ENCODE results near the gene KLRF1. TPM values are rescaled to one million over a fixed set of nuclear protein-coding genes. Genes with fewer than 3 reads are reported as not detected.

The KLRF1 gene
- total RNA-seq, 5 donors from 2014 or later (not counting 1 experiment from before 2014, with no cell fraction given) = 0.35 to 24.8 (median 0.95) TPM

DNA sequence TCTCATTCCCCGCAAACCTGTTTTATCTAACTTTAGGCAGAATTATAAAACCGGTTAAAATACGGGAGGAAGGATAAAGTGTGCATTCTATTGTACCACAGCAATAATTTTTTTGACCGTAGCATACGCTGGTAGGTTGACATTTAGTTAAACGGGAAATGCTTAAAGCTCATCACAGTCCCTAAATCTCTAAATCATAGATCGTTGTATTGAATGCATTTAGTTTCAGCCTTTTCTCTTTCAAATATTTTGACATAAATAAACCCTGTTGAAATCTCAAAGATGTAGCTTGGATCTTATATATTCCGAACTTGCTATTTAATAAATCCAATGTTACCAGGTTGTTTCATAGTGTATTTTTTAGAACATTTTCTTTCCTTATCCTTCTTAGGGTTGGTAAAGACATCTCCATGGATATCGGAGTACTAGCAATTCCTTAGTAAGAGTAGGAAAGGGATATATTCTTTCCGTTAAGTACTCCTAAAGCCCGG lies 41.1 kb downstream of the KLRF1 start:
- peaks cover 6 to 10% (median 10%) of the 10 kb centered on the region in 3 donors for H3K9me3 Mint-ChIP-seq
- peaks cover 22% of the 10 kb centered on the region for H3K36me3 Mint-ChIP-seq
- H3K27ac Mint-ChIP-seq = peak overlapping the region; percentile 99
- Histone ChIP-seq H3K4me1 (ENCODE audit: control insufficient read depth in 1 of 2, extremely low read depth in 1 of 2, insufficient read depth in 2 of 2, low read length in 2 of 2) (peaks cover 7 to 17% of the 10 kb centered on the region in 2 experiments), H3K27me3 (replicated peaks in 1 of 2; ENCODE audit: control insufficient read depth in 2 of 2, extremely low read depth in 1 of 2, insufficient read depth in 2 of 2, low read length in 1 of 2) (no peaks in the 10 kb centered on the region), H3K9me3 (peaks cover 3% of the 10 kb centered on the region), H3K27ac (ENCODE audit: low read length) (peak overlapping the region; percentile 96), H3K36me3 (ENCODE audit: control insufficient read depth in 2 of 2, extremely low read depth in 1 of 2, insufficient read depth in 1 of 2, low read length in 1 of 2) (no peaks in the 10 kb centered on the region), H3K4me3 (ENCODE audit: control insufficient read depth in 1 of 2, extremely low read depth in 1 of 2, low read length in 1 of 2) (peak overlapping the region; percentile 56 to 59)
- DNase-seq (peak in 1 of 35 experiments; percentile 42), ATAC-seq (replicated peaks in 1 of 4) (peak in 2 of 4 experiments; percentile 27 to 32)
- CTCF ChIA-PET = interaction anchor here (0.5 to 3.1 kb wide), 5 partner anchors 9 to 160 kb away, joined by 3 to 24 read pairs (median 5); no protein-coding TSS in a partner anchor
- peak overlapping the region; percentile 89 to 96 (median 93) for H3K4me3 Mint-ChIP-seq
- no peaks in the 10 kb centered on the region for H3K27me3 Mint-ChIP-seq
- H3K4me1 Mint-ChIP-seq = peaks cover 36 to 59% (median 42%) of the 10 kb centered on the region in 3 donors
- WGBS (ENCODE audit: insufficient coverage) = no CpG with 5 or more reads among the region's 11 CpGs
- POLR2A ChIA-PET = interaction anchor here (0.6 to 2.0 kb wide), 8 partner anchors 11 to 147 kb away, joined by 3 to 9 read pairs (median 4); partner anchors contain the start of gene CD69 (in 1 of the 2)

DNA sequence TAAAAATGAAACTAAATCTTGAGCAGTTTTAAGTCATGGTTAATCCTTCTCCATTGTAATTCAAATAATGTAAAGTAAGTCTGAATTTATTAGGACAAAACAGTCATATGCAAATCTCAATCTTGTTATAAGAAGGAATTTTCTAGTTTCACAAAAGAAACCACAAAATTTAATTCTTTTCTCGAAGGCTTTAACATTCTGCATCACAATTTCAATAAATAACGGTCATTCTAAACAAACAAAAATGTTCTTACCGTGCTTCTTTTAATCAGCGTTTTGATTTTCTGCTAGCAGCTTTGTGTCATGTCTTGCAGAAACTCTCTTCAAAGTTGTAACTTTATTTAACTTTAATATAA lies 41.6 kb downstream of the KLRF1 start:
- H3K9me3 ChIP-seq = no peaks in the 10 kb centered on the region
- H3K4me3 ChIP-seq (ENCODE audit: control insufficient read depth in 1 of 2, extremely low read depth in 1 of 2, low read length in 1 of 2) = peak overlapping the region; percentile 56 to 59
- peak overlapping the region; percentile 96 for H3K27ac ChIP-seq (ENCODE audit: low read length)
- Mint-ChIP-seq H3K4me1 (peaks cover 30 to 54% (median 36%) of the 10 kb centered on the region in 3 donors), H3K9me3 (peaks cover 0 to 4% (median 4%) of the 10 kb centered on the region in 3 donors), H3K27me3 (no peaks in the 10 kb centered on the region), H3K4me3 (peak overlapping the region; percentile 89 to 96 (median 93)), H3K27ac (peak overlapping the region; percentile 99), H3K36me3 (peaks cover 16% of the 10 kb centered on the region)
- ChIA-PET POLR2A (interaction anchor here (0.6 to 2.0 kb wide), 6 partner anchors 14 to 128 kb away, joined by 3 to 7 read pairs (median 4); partner anchors contain the start of gene CD69 (in 1 of the 2)), CTCF (interaction anchor here (0.5 to 3.1 kb wide), 5 partner anchors 55 to 161 kb away, joined by 3 to 24 read pairs (median 5); no protein-coding TSS in a partner anchor)
- no peaks in the 10 kb centered on the region for H3K36me3 ChIP-seq (ENCODE audit: control insufficient read depth in 2 of 2, extremely low read depth in 1 of 2, insufficient read depth in 1 of 2, low read length in 1 of 2)
- no peaks in the 10 kb centered on the region for H3K27me3 ChIP-seq (replicated peaks in 1 of 2; ENCODE audit: control insufficient read depth in 2 of 2, extremely low read depth in 1 of 2, insufficient read depth in 2 of 2, low read length in 1 of 2)
- ATAC-seq (replicated peaks in 1 of 4) (no peak), DNase-seq (no peak)
- 0% methylated on average over 1 of the region's 4 CpGs for WGBS (ENCODE audit: insufficient coverage)
- peaks cover 7 to 17% of the 10 kb centered on the region in 2 experiments for H3K4me1 ChIP-seq (ENCODE audit: control insufficient read depth in 1 of 2, extremely low read depth in 1 of 2, insufficient read depth in 2 of 2, low read length in 2 of 2)

DNA sequence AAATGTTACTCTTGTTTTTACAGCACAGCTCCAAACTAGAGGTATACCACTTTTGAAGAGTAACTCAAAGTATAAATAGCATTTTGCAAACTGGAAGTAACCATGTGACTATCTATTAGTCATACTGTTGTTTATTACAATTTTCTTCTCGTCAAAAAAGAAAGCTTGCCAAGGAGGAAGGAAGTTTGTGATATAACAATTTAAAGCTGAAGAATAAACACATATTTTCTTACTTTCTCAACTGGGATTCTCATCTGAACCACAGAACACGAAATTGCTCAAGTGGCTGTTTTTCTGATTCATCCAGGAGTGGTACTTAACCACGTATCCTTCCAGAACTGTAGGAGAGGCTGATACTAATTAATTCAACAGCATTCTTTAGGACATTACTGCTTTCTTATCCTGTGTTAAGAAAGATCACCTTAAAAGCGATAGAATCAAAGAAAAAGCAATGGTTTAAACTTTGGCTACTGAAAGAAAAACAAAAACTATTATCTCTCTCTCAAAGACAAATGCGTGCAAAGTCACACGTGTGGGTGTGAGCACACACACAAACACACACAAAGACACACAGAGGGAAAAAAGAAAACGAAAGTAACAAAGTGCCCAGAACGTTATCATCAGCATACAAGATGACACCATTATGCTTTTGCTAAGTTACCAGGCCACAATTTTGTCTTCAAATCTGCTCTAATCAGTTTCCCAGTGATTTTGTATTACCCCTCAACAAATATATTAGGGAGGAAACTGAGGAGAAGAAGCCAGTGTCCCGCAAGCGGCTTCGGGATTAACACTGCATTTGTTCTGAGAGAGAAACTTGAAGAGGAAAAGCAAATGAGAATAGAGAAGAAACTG lies 42.3 kb downstream of the KLRF1 start, which contains the start of gene CLEC2B:
Gene CLEC2B, minus strand, starts transcription at position 48 of the 855 bp plus-strand sequence.
- Mint-ChIP-seq H3K36me3 (peaks cover 10% of the 10 kb centered on the region), H3K4me1 (peaks cover 25 to 48% (median 30%) of the 10 kb centered on the region in 3 donors), H3K4me3 (peak within 1 kb of the TSS; percentile 89 to 96 (median 93)), H3K27me3 (no peaks in the 10 kb centered on the region), H3K27ac (peak within 1 kb of the TSS; percentile 99), H3K9me3 (no peaks in the 10 kb centered on the region)
- Histone ChIP-seq H3K4me1 (ENCODE audit: control insufficient read depth in 1 of 2, extremely low read depth in 1 of 2, insufficient read depth in 2 of 2, low read length in 2 of 2) (peaks cover 7 to 17% of the 10 kb centered on the region in 2 experiments), H3K27me3 (replicated peaks in 1 of 2; ENCODE audit: control insufficient read depth in 2 of 2, extremely low read depth in 1 of 2, insufficient read depth in 2 of 2, low read length in 1 of 2) (no peaks in the 10 kb centered on the region), H3K27ac (ENCODE audit: low read length) (peak within 1 kb of the TSS; percentile 96), H3K4me3 (ENCODE audit: control insufficient read depth in 1 of 2, extremely low read depth in 1 of 2, low read length in 1 of 2) (peak within 1 kb of the TSS; percentile 56 to 59), H3K9me3 (no peaks in the 10 kb centered on the region), H3K36me3 (ENCODE audit: control insufficient read depth in 2 of 2, extremely low read depth in 1 of 2, insufficient read depth in 1 of 2, low read length in 1 of 2) (no peaks in the 10 kb centered on the region)
- ATAC-seq (replicated peaks in 1 of 4) (peak; percentile 71 to 72 (median 72)), DNase-seq (peak in 12 of 35 experiments; percentile 11 to 75 (median 20))
- ChIA-PET POLR2A (interaction anchor here (0.6 to 1.6 kb wide), 6 partner anchors 73 to 1933 kb away, joined by 3 to 4 read pairs (median 4); partner anchors contain the start of gene CD69 (in 1 of the 2)), CTCF (interaction anchor here in 1 of 2 donors (0.6 to 3.1 kb wide), 4 partner anchors 55 to 119 kb away, joined by 3 to 24 read pairs (median 7); no protein-coding TSS in a partner anchor)
- no CpG with 5 or more reads among the region's 11 CpGs for WGBS (ENCODE audit: insufficient coverage)

DNA sequence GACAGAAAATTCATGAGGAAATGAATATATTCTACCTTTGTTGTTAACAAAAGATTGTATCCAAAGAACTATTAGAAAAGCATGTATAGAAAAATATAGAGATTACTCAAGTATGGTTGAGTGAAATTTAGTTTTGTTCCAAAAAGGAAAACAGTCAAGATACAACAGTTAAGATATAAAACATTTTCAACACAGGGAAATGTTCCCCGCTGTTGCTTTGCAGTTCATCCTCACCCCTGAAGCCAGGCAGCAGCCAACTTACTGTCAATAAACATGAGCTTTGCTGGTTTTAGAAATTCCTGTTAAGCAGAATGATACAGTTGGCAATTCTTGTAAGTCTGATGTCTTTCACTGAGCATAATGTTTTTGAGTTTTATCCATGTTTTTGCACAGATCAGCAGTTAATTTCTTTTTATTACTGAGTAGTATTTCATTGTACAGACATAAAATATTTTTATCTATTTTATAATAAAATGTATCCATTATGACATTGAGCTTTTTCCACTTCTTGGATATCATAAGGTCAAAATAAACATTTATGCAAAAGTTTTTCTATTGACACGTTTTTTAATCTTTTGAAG lies 43.1 kb downstream of the KLRF1 start:
- Mint-ChIP-seq H3K27ac (peak overlapping the region; percentile 99), H3K4me3 (peak overlapping the region; percentile 89 to 96 (median 93)), H3K36me3 (peaks cover 7% of the 10 kb centered on the region), H3K9me3 (no peaks in the 10 kb centered on the region), H3K4me1 (peaks cover 21 to 39% (median 24%) of the 10 kb centered on the region in 3 donors), H3K27me3 (no peaks in the 10 kb centered on the region)
- POLR2A ChIA-PET = interaction anchor here (0.5 to 0.7 kb wide), 3 partner anchors 57 to 1779 kb away, joined by 3 to 5 read pairs (median 3); partner anchors contain the start of gene ETV6 (in 1 of the 2)
- Histone ChIP-seq H3K27ac (ENCODE audit: low read length) (peak overlapping the region; percentile 96), H3K4me1 (ENCODE audit: control insufficient read depth in 1 of 2, extremely low read depth in 1 of 2, insufficient read depth in 2 of 2, low read length in 2 of 2) (peaks cover 3 to 14% of the 10 kb centered on the region in 2 experiments), H3K9me3 (no peaks in the 10 kb centered on the region), H3K36me3 (ENCODE audit: control insufficient read depth in 2 of 2, extremely low read depth in 1 of 2, insufficient read depth in 1 of 2, low read length in 1 of 2) (no peaks in the 10 kb centered on the region), H3K27me3 (replicated peaks in 1 of 2; ENCODE audit: control insufficient read depth in 2 of 2, extremely low read depth in 1 of 2, insufficient read depth in 2 of 2, low read length in 1 of 2) (no peaks in the 10 kb centered on the region), H3K4me3 (ENCODE audit: control insufficient read depth in 1 of 2, extremely low read depth in 1 of 2, low read length in 1 of 2) (peak overlapping the region; percentile 56 to 59)
- no CpG with 5 or more reads among the region's 2 CpGs for WGBS (ENCODE audit: insufficient coverage)
- CTCF ChIA-PET = no interaction called here
- ATAC-seq (replicated peaks in 1 of 4) = no peak
- peak in 1 of 35 experiments; percentile 42 for DNase-seq

DNA sequence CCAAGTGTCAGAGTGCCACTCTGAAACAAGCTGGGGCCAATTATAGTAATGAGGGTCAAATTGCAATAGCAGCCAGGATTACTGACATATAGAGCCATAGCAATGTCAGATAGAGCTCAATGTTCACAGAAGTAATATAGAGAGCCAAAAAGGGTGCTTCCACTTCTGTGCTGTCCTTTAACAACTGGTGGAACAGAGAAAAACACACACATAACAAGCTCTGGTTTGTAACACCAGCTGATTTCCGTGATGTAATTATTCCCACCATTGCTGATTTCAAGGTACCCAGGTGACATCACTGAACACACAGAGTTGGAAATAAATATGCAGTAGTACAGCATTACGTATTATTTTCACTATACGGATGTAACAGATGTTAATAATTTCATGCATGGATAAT lies 44.9 kb downstream of the KLRF1 start:
- no CpG with 5 or more reads among the region's 3 CpGs for WGBS (ENCODE audit: insufficient coverage)
- no peaks in the 10 kb centered on the region for H3K27me3 ChIP-seq (replicated peaks in 1 of 2; ENCODE audit: control insufficient read depth in 2 of 2, extremely low read depth in 1 of 2, insufficient read depth in 2 of 2, low read length in 1 of 2)
- ChIA-PET CTCF (interaction anchor here in 1 of 2 donors (0.6 to 1.3 kb wide), 3 partner anchors 21 to 61 kb away, joined by 3 to 6 read pairs (median 5); no protein-coding TSS in a partner anchor), POLR2A (interaction anchor here in 1 of 2 donors (1.3 kb wide), 1 partner anchor 11 kb away, joined by 4 read pairs; no protein-coding TSS in a partner anchor)
- Mint-ChIP-seq H3K4me3 (no peak overlapping the region), H3K36me3 (peaks cover 4% of the 10 kb centered on the region), H3K4me1 (peaks cover 19 to 22% (median 20%) of the 10 kb centered on the region in 3 donors), H3K27me3 (no peaks in the 10 kb centered on the region), H3K27ac (peak overlapping the region in 1 of 2 donors; percentile 18), H3K9me3 (no peaks in the 10 kb centered on the region)
- no peak overlapping the region for H3K27ac ChIP-seq (ENCODE audit: low read length)
- DNase-seq (no peak), ATAC-seq (replicated peaks in 1 of 4) (no peak)
- H3K4me3 ChIP-seq (ENCODE audit: control insufficient read depth in 1 of 2, extremely low read depth in 1 of 2, low read length in 1 of 2) = no peak overlapping the region
- H3K36me3 ChIP-seq (ENCODE audit: control insufficient read depth in 2 of 2, extremely low read depth in 1 of 2, insufficient read depth in 1 of 2, low read length in 1 of 2) = no peaks in the 10 kb centered on the region
- H3K4me1 ChIP-seq (ENCODE audit: control insufficient read depth in 1 of 2, extremely low read depth in 1 of 2, insufficient read depth in 2 of 2, low read length in 2 of 2) = peaks cover 3 to 11% of the 10 kb centered on the region in 2 experiments
- no peaks in the 10 kb centered on the region for H3K9me3 ChIP-seq
